H9 (cell line): ENCODE results near the gene COL27A1. TPM values are rescaled to one million over a fixed set of nuclear protein-coding genes. Genes with fewer than 3 reads are reported as not detected.

Experiments used
- DNase-seq: peaks from one replicate; pipeline ENCODE4 v3.0.0-alpha.2; 2017
- H2AFZ ChIP-seq: one replicate; pipeline ENCODE4 v1.6.1; 2013; ENCODE audit warnings: mild to moderate bottlenecking, low read length, control low read depth, moderate library complexity
- H2AK5ac ChIP-seq: 2 replicates; pipeline ENCODE4 v1.6.1; 2013; ENCODE audit warnings: low read length, control low read depth, mixed read lengths; ENCODE audit not compliant: insufficient read length
- H2BK120ac ChIP-seq: one replicate; pipeline ENCODE4 v1.6.1; 2013; ENCODE audit warnings: low read depth, mild to moderate bottlenecking, low read length, control low read depth, inconsistent platforms; ENCODE audit not compliant: poor library complexity, severe bottlenecking
- H2BK12ac ChIP-seq: 2 replicates; pipeline ENCODE4 v1.6.1; 2013; ENCODE audit warnings: low read length, control low read depth, mixed read lengths, low read depth; ENCODE audit not compliant: insufficient read length
- H2BK15ac ChIP-seq: 2 replicates; pipeline ENCODE4 v1.6.1; 2013; ENCODE audit warnings: low read depth, low read length, control low read depth
- H2BK20ac ChIP-seq: one replicate; pipeline ENCODE4 v1.6.1; 2013; ENCODE audit warnings: low read depth, mild to moderate bottlenecking, low read length, control low read depth, inconsistent platforms; ENCODE audit not compliant: poor library complexity, severe bottlenecking
- H2BK5ac ChIP-seq: 2 replicates; pipeline ENCODE4 v1.6.1; 2013; ENCODE audit warnings: low read length, control low read depth, mixed read lengths; ENCODE audit not compliant: insufficient read length
- H3K14ac ChIP-seq: 2 replicates; pipeline ENCODE4 v1.6.1; 2013; ENCODE audit warnings: low read length, control low read depth; ENCODE audit not compliant: insufficient read depth
- H3K18ac ChIP-seq: 2 replicates; pipeline ENCODE4 v1.6.1; 2013; ENCODE audit warnings: low read depth, mild to moderate bottlenecking, mixed read lengths, low read length, control low read depth; ENCODE audit not compliant: insufficient read length
- H3K23ac ChIP-seq: 2 replicates; pipeline ENCODE4 v1.6.1; 2013; ENCODE audit warnings: low read length, control low read depth, mixed read lengths, low read depth; ENCODE audit not compliant: insufficient read length
- H3K23me2 ChIP-seq: 2 replicates; pipeline ENCODE4 v1.6.1; 2013; ENCODE audit warnings: low read depth, mild to moderate bottlenecking, mixed read lengths, low read length, control low read depth; ENCODE audit not compliant: insufficient read length, poor library complexity, severe bottlenecking
- H3K27ac ChIP-seq: 2 replicates; pipeline ENCODE4 v1.5.1; 2013; ENCODE audit warnings: low read length, control low read depth, mixed read lengths, low read depth; ENCODE audit not compliant: insufficient read length
- H3K27me3 ChIP-seq: 2 replicates; pipeline ENCODE4 v1.6.1; 2013; ENCODE audit warnings: low read length, control low read depth, inconsistent platforms; ENCODE audit not compliant: insufficient read depth
- H3K4ac ChIP-seq: 2 replicates; pipeline ENCODE4 v1.6.1; 2013; ENCODE audit warnings: low read depth, mild to moderate bottlenecking, control low read depth, inconsistent platforms, low read length, moderate library complexity
- H3K4me1 ChIP-seq: 2 replicates; pipeline ENCODE4 v1.6.1; 2013; ENCODE audit warnings: low read length, control low read depth, inconsistent platforms; ENCODE audit not compliant: insufficient read depth
- H3K4me2 ChIP-seq: 2 replicates; pipeline ENCODE4 v1.6.1; 2013; ENCODE audit warnings: low read length, control low read depth, mixed read lengths; ENCODE audit not compliant: insufficient read length, insufficient read depth
- H3K56ac ChIP-seq: 2 replicates; pipeline ENCODE4 v1.6.1; 2013; ENCODE audit warnings: low read depth, mild to moderate bottlenecking, mixed read lengths, low read length, control low read depth; ENCODE audit not compliant: insufficient read length
- H3K79me1 ChIP-seq: 2 replicates; pipeline ENCODE4 v1.6.1; 2013; ENCODE audit warnings: low read depth, mild to moderate bottlenecking, moderate library complexity, low read length, control low read depth, inconsistent platforms; ENCODE audit not compliant: insufficient read depth, poor library complexity, severe bottlenecking
- H3K79me2 ChIP-seq: 2 replicates; pipeline ENCODE4 v1.6.1; 2013; ENCODE audit warnings: low read length, control low read depth, inconsistent platforms; ENCODE audit not compliant: insufficient read depth
- H3K9ac ChIP-seq: 2 replicates; pipeline ENCODE4 v1.6.1; 2013; ENCODE audit warnings: low read length, control low read depth, mixed read lengths; ENCODE audit not compliant: insufficient read length; ENCODE audit errors: extremely low read depth
- H3K9me3 ChIP-seq: one replicate; pipeline ENCODE4 v1.6.1; 2013; ENCODE audit warnings: low read depth, low read length, inconsistent platforms; ENCODE audit not compliant: control insufficient read depth
- H3T11ph ChIP-seq: one replicate; pipeline ENCODE4 v1.6.1; 2013; ENCODE audit warnings: mild to moderate bottlenecking, low read length, control low read depth, inconsistent platforms
- H4K20me1 ChIP-seq: one replicate; pipeline ENCODE4 v1.6.1; 2013; ENCODE audit not compliant: control insufficient read depth, insufficient read length, insufficient read depth
- H4K5ac ChIP-seq: 2 replicates; pipeline ENCODE4 v1.6.1; 2013; ENCODE audit warnings: low read depth, mild to moderate bottlenecking, mixed read lengths, low read length, control low read depth; ENCODE audit not compliant: insufficient read length
- H4K8ac ChIP-seq: replicated peaks from 2 replicates; pipeline ENCODE4 v1.6.1; 2013; ENCODE audit warnings: low read length, control low read depth, mixed read lengths, low read depth; ENCODE audit not compliant: insufficient read length
- H4K91ac ChIP-seq: 2 replicates; pipeline ENCODE4 v1.6.1; 2013; ENCODE audit warnings: low read depth, mild to moderate bottlenecking, moderate library complexity, mixed read lengths, low read length, control low read depth; ENCODE audit not compliant: insufficient read length
- H3K27ac Mint-ChIP-seq, 3 experiments: 2 replicates in 2 of 3; 3 replicates in 1 of 3; pipeline ENCODE4 v1.8.0; 2020 to 2021; ENCODE audit warnings: mixed read lengths in 3 of 3, mild to moderate bottlenecking in 1 of 3, moderate library complexity in 1 of 3
- H3K27me3 Mint-ChIP-seq: 2 replicates; pipeline ENCODE4 v1.8.0; 2021; ENCODE audit warnings: low read depth, mild to moderate bottlenecking, moderate library complexity, mixed read lengths
- H3K36me3 Mint-ChIP-seq, 3 experiments: 2 replicates in 2 of 3; 3 replicates in 1 of 3; pipeline ENCODE4 v1.8.0; 2020 to 2021; ENCODE audit warnings: low read depth in 3 of 3, mixed read lengths in 3 of 3; ENCODE audit not compliant: insufficient read depth in 1 of 3
- H3K4me1 Mint-ChIP-seq, 2 experiments: 2 replicates each; pipeline ENCODE4 v1.8.0; 2020; ENCODE audit warnings: mixed read lengths in 2 of 2
- H3K4me3 Mint-ChIP-seq, 2 experiments: 2 replicates in 1 of 2; 3 replicates in 1 of 2; pipeline ENCODE4 v1.8.0; 2020 to 2021; ENCODE audit warnings: mild to moderate bottlenecking in 2 of 2, mixed read lengths in 2 of 2, moderate library complexity in 1 of 2
- H3K9me3 Mint-ChIP-seq, 2 experiments: 2 replicates in 1 of 2; 3 replicates in 1 of 2; pipeline ENCODE4 v1.8.0; 2020; ENCODE audit warnings: mild to moderate bottlenecking in 2 of 2, mixed read lengths in 2 of 2, moderate library complexity in 1 of 2
- CTCF ChIP-seq: fragments of 200-600 bp; sonication (generic); conservative IDR thresholded peaks from 3 replicates; pipeline ENCODE4 v1.8.0; 2021; ENCODE audit warnings: antibody characterized with exemption, mild to moderate bottlenecking
- WGBS: extraction: QIAGEN DNeasy Blood & Tissue Kit; methylation state at CpG from one replicate; pipeline ENCODE4 v1.1.7; 2013; ENCODE audit warnings: missing lambda C conversion rate, low lambda C conversion rate, mixed read lengths; ENCODE audit not compliant: insufficient read length; ENCODE audit errors: extremely low coverage; 5-methylcytosine and 5-hydroxymethylcytosine counted together
- total RNA-seq: library from RNA; stranded (reverse); gene quantifications from 2 replicates; pipeline ENCODE4 v1.2.1, GENCODE V29; 2021

Gene COL27A1
- total RNA-seq, 1 experiment from 2014 or later = 17.9 TPM

- no peak overlapping the region for H3K23ac ChIP-seq
- no peaks in the 10 kb centered on the region for H3K79me1 ChIP-seq
- no peak overlapping the region for H2BK20ac ChIP-seq
These were observed 39.1 kb upstream of the COL27A1 start for GRCh38 chr9:114116126-114116747.

More at GRCh38 chr9:114116126-114116747, 39.1 kb upstream of the COL27A1 start:
- H2BK120ac ChIP-seq = no peak overlapping the region
- H3K4me3 Mint-ChIP-seq = no peak overlapping the region
- H3K27me3 Mint-ChIP-seq = peaks cover 40% of the 10 kb centered on the region
- peak overlapping the region; percentile 56; the same call in 1 of the 2 replicates for H3K14ac ChIP-seq
- no peak overlapping the region for H2BK15ac ChIP-seq
- H2BK12ac ChIP-seq = no peak overlapping the region
- no CpG with 5 or more reads among the region's 12 CpGs for WGBS
- H3K9ac ChIP-seq = no peak overlapping the region
- H3K56ac ChIP-seq = no peak overlapping the region
- no peaks in the 10 kb centered on the region for H3K79me2 ChIP-seq
- H2AFZ ChIP-seq = no peak overlapping the region
- H2AK5ac ChIP-seq = no peak overlapping the region
- no peak for DNase-seq
- no peak overlapping the region for H4K8ac ChIP-seq
- H3K36me3 Mint-ChIP-seq = no peaks in the 10 kb centered on the region
- no peaks in the 10 kb centered on the region for H3K4me1 ChIP-seq
- H4K20me1 ChIP-seq = no peaks in the 10 kb centered on the region
- H3K9me3 Mint-ChIP-seq = no peaks in the 10 kb centered on the region
- no peak overlapping the region for H4K5ac ChIP-seq
- H3K23me2 ChIP-seq = no peaks in the 10 kb centered on the region
- peaks cover 7 to 18% of the 10 kb centered on the region in 2 experiments for H3K4me1 Mint-ChIP-seq
- H3K27ac Mint-ChIP-seq = no peak overlapping the region
- no peak overlapping the region for H3K27ac ChIP-seq
- no peaks in the 10 kb centered on the region for H3K27me3 ChIP-seq
- TF ChIP-seq CTCF = no peak
- H3K18ac ChIP-seq = no peak overlapping the region
- H4K91ac ChIP-seq = peak overlapping the region; percentile 8
- H3K4ac ChIP-seq = no peak overlapping the region
- H3K9me3 ChIP-seq = no peaks in the 10 kb centered on the region
- no peak overlapping the region for H3T11ph ChIP-seq
- H2BK5ac ChIP-seq = no peak overlapping the region
- H3K4me2 ChIP-seq = no peak overlapping the region
